Measurements from ENCODE around the gene SPATA20. TPM values are rescaled to one million over a fixed set of nuclear protein-coding genes. Genes with fewer than 3 reads are reported as not detected.

Gene SPATA20
- total and polyA plus RNA-seq, 2 of the 8 experiments (the other 6 are each of a cell fraction or from before 2014, with no cell fraction given): 16.2 to 17.5 TPM

DNA sequence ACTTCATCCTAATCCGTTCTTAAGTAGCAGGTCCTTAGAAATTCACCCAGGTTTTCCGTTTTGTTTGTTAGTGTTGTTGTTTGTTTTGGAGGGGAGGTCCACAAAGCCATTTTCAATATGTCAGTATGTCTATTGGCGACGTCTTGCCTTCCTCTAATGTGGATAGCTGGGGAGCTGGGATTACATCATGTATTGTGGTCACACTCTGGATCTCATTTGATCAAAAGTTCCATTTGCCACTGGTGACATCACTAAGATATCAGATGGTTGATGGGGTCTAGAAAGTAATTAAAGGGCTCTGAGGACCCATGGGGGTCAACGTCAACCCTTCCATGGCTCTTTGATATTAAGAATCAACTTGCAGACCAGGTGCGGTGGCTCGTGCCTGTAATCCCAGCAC is 17.1 kb upstream of the SPATA20 start:
- CTCF ChIA-PET (ENCODE audit: partially characterized antibody): interaction anchor here (1.4 to 5.2 kb wide), 4 partner anchors 9 to 51 kb away, joined by 3 to 22 read pairs (median 4); no protein-coding TSS in a partner anchor
- Histone ChIP-seq H3K9me3 (ENCODE audit: insufficient read depth in 2 of 2, low read depth in 1 of 2, low read length in 1 of 2) (no peaks in the 10 kb centered on the region), H3K14ac (ENCODE audit: insufficient read length) (no peak overlapping the region), H3K23ac (ENCODE audit: insufficient read length) (no peak overlapping the region), H3K4ac (replicated peaks; ENCODE audit: insufficient read length, low read depth, low read length) (no peak overlapping the region), H3K27me3 (replicated peaks in 1 of 4; ENCODE audit: control insufficient read depth in 3 of 4, extremely low read depth in 1 of 4, insufficient read depth in 3 of 4, low read length in 3 of 4) (peaks cover 0 to 21% (median 10%) of the 10 kb centered on the region in 4 experiments; a peak in 4 of 7 replicates), H2AK5ac (ENCODE audit: low read depth, low read length) (no peak overlapping the region), H3K18ac (ENCODE audit: extremely low read depth, low read length) (no peak overlapping the region), H2BK20ac (ENCODE audit: low read length) (no peak overlapping the region), H3K23me2 (ENCODE audit: low read depth, low read length) (peaks cover 17% of the 10 kb centered on the region), H2BK15ac (ENCODE audit: low read length) (peak overlapping the region; percentile 40; the same call in 1 of the 2 replicates), H3K79me1 (ENCODE audit: low read depth, low read length) (no peaks in the 10 kb centered on the region), H3K9ac (replicated peaks in 1 of 4; ENCODE audit: extremely low read depth in 1 of 4, low read depth in 3 of 4, low read length in 3 of 4) (no peak overlapping the region), H4K8ac (ENCODE audit: extremely low read depth, insufficient read depth, low read length) (no peak overlapping the region), H3K36me3 (ENCODE audit: control insufficient read depth in 2 of 4, insufficient read depth in 4 of 4, low read length in 3 of 4) (no peaks in the 10 kb centered on the region), H4K91ac (replicated peaks; ENCODE audit: insufficient read length, low read length) (no peak overlapping the region), H2AFZ (ENCODE audit: low read length) (no peak overlapping the region), H3K4me2 (ENCODE audit: insufficient read depth in 1 of 2, low read depth in 2 of 2, low read length in 2 of 2) (no peak overlapping the region), H3K56ac (replicated peaks; ENCODE audit: insufficient read length, low read depth, low read length) (no peak overlapping the region), H2BK5ac (ENCODE audit: low read depth, low read length) (no peak overlapping the region), H2BK120ac (replicated peaks; ENCODE audit: low read depth, low read length) (no peak overlapping the region), H4K5ac (ENCODE audit: insufficient read length, low read depth, low read length) (no peak overlapping the region), H3K79me2 (ENCODE audit: control insufficient read depth in 1 of 2, insufficient read depth in 2 of 2, low read length in 2 of 2) (no peaks in the 10 kb centered on the region), H4K20me1 (replicated peaks in 1 of 2; ENCODE audit: control insufficient read depth in 1 of 2, insufficient read depth in 2 of 2, low read length in 2 of 2) (no peaks in the 10 kb centered on the region), H2BK12ac (ENCODE audit: low read depth, low read length) (no peak overlapping the region), H3K4me3 (ENCODE audit: extremely low read depth in 1 of 4, insufficient read depth in 2 of 4, low read depth in 3 of 4, low read length in 4 of 4) (no peak overlapping the region), H3K27ac (ENCODE audit: low read depth, low read length) (no peak overlapping the region), H3K4me1 (replicated peaks in 1 of 4; ENCODE audit: control insufficient read depth in 3 of 4, insufficient read depth in 4 of 4, low read length in 3 of 4) (peaks cover 5 to 29% (median 21%) of the 10 kb centered on the region in 4 experiments)
- POLR2A ChIA-PET (ENCODE audit: partially characterized antibody): interaction anchor here (4.3 kb wide), 1 partner anchor 9 kb away, joined by 13 read pairs; no protein-coding TSS in a partner anchor
- FAIRE-seq (no peak), DNase-seq (ENCODE audit: low read depth in 1 of 2, low spot score in 2 of 2) (no peak)
- WGBS, 2 experiments (ENCODE audit: extremely low coverage in 1 of 2, insufficient coverage in 1 of 2, insufficient read length in 1 of 2, insufficient replicate concordance in 2 of 2, low coverage in 1 of 2, low lambda C conversion rate in 2 of 2, missing lambda C conversion rate in 1 of 2): 94% methylated on average over 7 of the region's 7 CpGs; no CpG with 5 or more reads in 1 of the 2 experiments
- TF ChIP-seq PHF8 (conservative IDR thresholded peaks at IDR 0.05; ENCODE audit: low read depth, low read length) (no peak), TCF12 (IDR thresholded peaks at IDR 0.05; ENCODE audit: low read depth, low read length) (no peak), TBP (IDR thresholded peaks at IDR 0.05; ENCODE audit: low read depth, low read length) (no peak), SIRT6 (IDR thresholded peaks at IDR 0.05; ENCODE audit: low read length) (no peak), YY1 (IDR thresholded peaks at IDR 0.05; ENCODE audit: low read depth, low read length) (no peak), EP300 (IDR thresholded peaks at IDR 0.05; ENCODE audit: borderline replicate concordance in 1 of 2, low read depth in 2 of 2, low read length in 2 of 2) (no peak), SP2 (IDR thresholded peaks at IDR 0.05; ENCODE audit: low read length) (no peak), CREB1 (IDR thresholded peaks at IDR 0.05) (no peak), EGR1 (IDR thresholded peaks at IDR 0.05; ENCODE audit: borderline replicate concordance, low read depth, low read length) (no peak), RBBP5 (IDR thresholded peaks at IDR 0.05; ENCODE audit: borderline replicate concordance, low read depth, low read length) (no peak), RFX5 (IDR thresholded peaks at IDR 0.05; ENCODE audit: borderline replicate concordance, low read depth, low read length) (no peak), TAF1 (IDR thresholded peaks at IDR 0.05; ENCODE audit: low read depth, low read length) (no peak), RAD21 (IDR thresholded peaks at IDR 0.05 in 1 of 2, conservative IDR thresholded peaks at IDR 0.05 in 1 of 2; ENCODE audit: low read depth in 2 of 2, low read length in 2 of 2) (no peak), BACH1 (IDR thresholded peaks at IDR 0.05; ENCODE audit: low read length) (no peak)
- TF ChIP-seq, protein P1, sequence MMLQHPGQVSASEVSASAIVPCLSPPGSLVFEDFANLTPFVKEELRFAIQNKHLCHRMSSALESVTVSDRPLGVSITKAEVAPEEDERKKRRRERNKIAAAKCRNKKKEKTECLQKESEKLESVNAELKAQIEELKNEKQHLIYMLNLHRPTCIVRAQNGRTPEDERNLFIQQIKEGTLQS (IDR thresholded peaks at IDR 0.05; ENCODE audit: insufficient read depth, low read depth, low read length): no peak
